GM23248 (cell line): ENCODE data around the gene EPN3. TPM values are rescaled to one million over a fixed set of nuclear protein-coding genes. Genes with fewer than 3 reads are reported as not detected.

Experiments
- DNase-seq: peaks from one replicate; pipeline ENCODE4 v3.0.0-alpha.2; 2015
- H2AFZ ChIP-seq: fragments of 200-600 bp; sonication (generic); 2 replicates; pipeline ENCODE4 v1.6.1; 2016; ENCODE audit warnings: antibody characterized with exemption
- H3F3A ChIP-seq: fragments of 200-600 bp; sonication (generic); 2 replicates; pipeline ENCODE4 v1.6.1; 2016; ENCODE audit warnings: mild to moderate bottlenecking, antibody characterized with exemption, mixed run types; ENCODE audit not compliant: insufficient read depth
- H3K27ac ChIP-seq: fragments of 200-600 bp; sonication (generic); 2 replicates; pipeline ENCODE4 v1.5.1; 2016; ENCODE audit warnings: mild to moderate bottlenecking
- H3K27me3 ChIP-seq: fragments of 200-600 bp; sonication (generic); replicated peaks from 2 replicates; pipeline ENCODE4 v1.6.1; 2016; ENCODE audit warnings: mild to moderate bottlenecking; ENCODE audit not compliant: insufficient read depth
- H3K36me3 ChIP-seq: fragments of 200-600 bp; sonication (generic); 2 replicates; pipeline ENCODE4 v1.6.1; 2016; ENCODE audit warnings: low read depth, mild to moderate bottlenecking
- H3K4me1 ChIP-seq: fragments of 200-600 bp; sonication (generic); 2 replicates; pipeline ENCODE4 v1.6.1; 2016; ENCODE audit warnings: mild to moderate bottlenecking; ENCODE audit not compliant: insufficient read depth
- H3K4me2 ChIP-seq: fragments of 200-600 bp; sonication (generic); one replicate; pipeline ENCODE4 v1.6.1; 2016; ENCODE audit warnings: mild to moderate bottlenecking; ENCODE audit not compliant: unreplicated experiment
- H3K4me3 ChIP-seq: fragments of 200-600 bp; sonication (generic); 2 replicates; pipeline ENCODE4 v1.5.1; 2016; ENCODE audit warnings: mild to moderate bottlenecking
- H3K79me2 ChIP-seq: fragments of 200-600 bp; sonication (generic); 2 replicates; pipeline ENCODE4 v1.6.1; 2016; ENCODE audit warnings: mild to moderate bottlenecking; ENCODE audit not compliant: insufficient read depth
- H3K9ac ChIP-seq: fragments of 200-600 bp; sonication (generic); 2 replicates; pipeline ENCODE4 v1.6.1; 2016; ENCODE audit warnings: mild to moderate bottlenecking
- H3K9me2 ChIP-seq: fragments of 200-600 bp; sonication (generic); 2 replicates; pipeline ENCODE4 v1.6.1; 2016; ENCODE audit warnings: mixed run types, mild to moderate bottlenecking, moderate library complexity; ENCODE audit not compliant: insufficient read depth
- H3K9me3 ChIP-seq: fragments of 200-600 bp; sonication (generic); one replicate; pipeline ENCODE4 v1.6.1; 2017; ENCODE audit warnings: low read depth
- H4K20me1 ChIP-seq: fragments of 200-600 bp; sonication (generic); 2 replicates; pipeline ENCODE4 v1.6.0; 2016; ENCODE audit not compliant: insufficient read depth
- EZH2 ChIP-seq: fragments of 200-600 bp; sonication (generic); IDR thresholded peaks from 2 replicates; pipeline ENCODE4 v1.6.1; 2018; ENCODE audit warnings: antibody characterized with exemption, mild to moderate bottlenecking; ENCODE audit not compliant: insufficient read depth, poor library complexity, severe bottlenecking
- EZH2phosphoT487 ChIP-seq: fragments of 200-600 bp; sonication (generic); IDR thresholded peaks from 2 replicates; pipeline ENCODE4 v1.6.1; 2018; ENCODE audit warnings: antibody characterized with exemption, moderate library complexity, mild to moderate bottlenecking, low read depth; ENCODE audit not compliant: insufficient read depth
- WGBS, 2 experiments: methylation state at CpG; one replicate each; pipeline ENCODE4 v1.1.6; 2015 to 2017; ENCODE audit warnings: low lambda C conversion rate in 2 of 2, low coverage in 1 of 2; ENCODE audit errors: missing lambda C conversion rate in 2 of 2; 5-methylcytosine and 5-hydroxymethylcytosine counted together
- in situ Hi-C: fragments of 300-500 bp; cut with MboI; formaldehyde crosslinking; loops from 2 replicates; pipeline ENCODE4 v1.15.0; 2020
- polyA plus RNA-seq: library from polyadenylated mRNA; unstranded; fragments of >200 nt; fragmentation: Nextera tagmentation; extraction: Ambion mirVana; gene quantifications from 2 replicates; pipeline ENCODE4 v1.2.1, GENCODE V29; 2016
- total RNA-seq: library from RNA; depleted of rRNA; stranded (reverse); fragments of >200 nt; shearing (Covaris generic); gene quantifications from 2 replicates; pipeline ENCODE4 v1.2.3, GENCODE V29; 2014

Gene EPN3
- total and polyA plus RNA-seq, 2 experiments from 2014 or later = not detected

DNA sequence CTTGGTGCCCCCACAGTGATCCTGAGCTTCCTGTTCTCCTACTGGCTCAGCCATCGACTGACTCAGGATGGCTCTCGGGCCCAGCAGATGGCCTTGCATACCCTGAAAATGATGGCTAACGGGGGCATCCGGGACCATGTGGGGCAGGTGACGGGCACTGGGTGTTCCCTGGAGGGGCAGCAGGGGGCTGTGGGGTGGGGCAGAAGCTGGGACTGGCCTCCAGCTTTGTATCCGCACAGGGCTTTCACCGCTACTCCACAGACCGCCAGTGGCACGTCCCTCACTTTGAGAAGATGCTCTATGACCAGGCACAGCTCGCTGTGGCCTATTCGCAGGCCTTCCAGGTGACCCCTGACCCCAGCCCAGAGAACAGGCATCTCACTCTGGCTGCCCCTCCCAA, 17.4 kb downstream of the EPN3 start:
- Histone ChIP-seq H3K9me3 (no peaks in the 10 kb centered on the region), H3K4me1 (peaks cover 6% of the 10 kb centered on the region; the same call in 1 of the 2 replicates), H3K9me2 (no peaks in the 10 kb centered on the region), H3K4me3 (no peak overlapping the region), H3K27me3 (no peaks in the 10 kb centered on the region), H4K20me1 (no peaks in the 10 kb centered on the region), H3K36me3 (no peaks in the 10 kb centered on the region), H3K9ac (no peak overlapping the region), H3K27ac (no peak overlapping the region), H3K4me2 (no peak overlapping the region), H3F3A (no peaks in the 10 kb centered on the region), H2AFZ (no peak overlapping the region), H3K79me2 (peaks cover 15% of the 10 kb centered on the region)
- in situ Hi-C loops = loop anchor here (5.0 kb wide), 1 partner anchor 147 kb away; no protein-coding TSS in a partner anchor
- TF ChIP-seq EZH2 = no peak
- TF ChIP-seq EZH2phosphoT487 = no peak
- WGBS, 2 experiments = 93 to 99% methylated on average over 11 of the region's 11 CpGs
- DNase-seq = no peak

- in situ Hi-C loops = no loop called here
- TF ChIP-seq EZH2 (no peak), EZH2phosphoT487 (no peak)
- Histone ChIP-seq H3K27ac (no peak overlapping the region), H3K9ac (no peak overlapping the region), H3F3A (no peaks in the 10 kb centered on the region), H3K9me2 (no peaks in the 10 kb centered on the region), H3K36me3 (no peaks in the 10 kb centered on the region), H3K9me3 (no peaks in the 10 kb centered on the region), H3K79me2 (peaks cover 15% of the 10 kb centered on the region), H2AFZ (no peak overlapping the region), H3K4me3 (no peak overlapping the region), H3K27me3 (no peaks in the 10 kb centered on the region), H3K4me1 (peaks cover 6% of the 10 kb centered on the region; the same call in 1 of the 2 replicates), H3K4me2 (no peak overlapping the region), H4K20me1 (no peaks in the 10 kb centered on the region)
- whole genome bisulfite sequencing, 2 experiments = 50 to 52% methylated on average over 30 to 32 of the region's 32 CpGs
- DNase-seq = peak; percentile 93
Observed at GRCh38 chr17:50550661-50551432, 18.3 kb downstream of the EPN3 start.

GRCh38 chr17:50551433-50551815, 18.9 kb downstream of the EPN3 start:
- Histone ChIP-seq H3K9ac (no peak overlapping the region), H3K9me2 (no peaks in the 10 kb centered on the region), H3K4me1 (peaks cover 6% of the 10 kb centered on the region; the same call in 1 of the 2 replicates), H3K79me2 (peaks cover 15% of the 10 kb centered on the region), H3F3A (no peaks in the 10 kb centered on the region), H2AFZ (no peak overlapping the region), H3K36me3 (no peaks in the 10 kb centered on the region), H3K9me3 (no peaks in the 10 kb centered on the region), H3K4me3 (no peak overlapping the region), H4K20me1 (no peaks in the 10 kb centered on the region), H3K27ac (no peak overlapping the region), H3K27me3 (no peaks in the 10 kb centered on the region), H3K4me2 (no peak overlapping the region)
- no peak for DNase-seq
- 97 to 100% methylated on average over 8 of the region's 8 CpGs for WGBS, 2 experiments
- in situ Hi-C loops = no loop called here
- TF ChIP-seq EZH2phosphoT487 = no peak
- TF ChIP-seq EZH2 = no peak

- H3K27ac ChIP-seq = no peak overlapping the region
- no peak overlapping the region for H3K4me3 ChIP-seq
- no peaks in the 10 kb centered on the region for H3F3A ChIP-seq
- no peaks in the 10 kb centered on the region for H3K27me3 ChIP-seq
- DNase-seq = no peak
- 88 to 92% methylated on average over 12 of the region's 12 CpGs for WGBS, 2 experiments
- in situ Hi-C loops = no loop called here
- H2AFZ ChIP-seq = no peak overlapping the region
- peaks cover 6% of the 10 kb centered on the region; the same call in 1 of the 2 replicates for H3K4me1 ChIP-seq
- no peaks in the 10 kb centered on the region for H3K9me3 ChIP-seq
- H3K9ac ChIP-seq = no peak overlapping the region
- TF ChIP-seq EZH2phosphoT487 (no peak), EZH2 (no peak)
- H3K36me3 ChIP-seq = no peaks in the 10 kb centered on the region
- H3K4me2 ChIP-seq = no peak overlapping the region
- no peaks in the 10 kb centered on the region for H3K9me2 ChIP-seq
- H3K79me2 ChIP-seq = peaks cover 15% of the 10 kb centered on the region
- no peaks in the 10 kb centered on the region for H4K20me1 ChIP-seq
Observed at GRCh38 chr17:50551884-50552283, 19.3 kb downstream of the EPN3 start.
